Fibroblast of skin of left biceps (primary cell): ENCODE results near the gene HAT1.
A peak's percentile ranks its signal among the peaks of the same experiment; 100 is the strongest.
"Not testable (repeated sequence)": the region's sequence is repeated elsewhere in the genome, so short reads cannot be mapped to it uniquely, and the experiment has no call there.

Experiments used
- DNase-seq, 2 experiments: peaks; one replicate each; pipeline ENCODE4 v3.0.0-alpha.2; 2013; ENCODE audit warnings: low read depth in 2 of 2

Gene HAT1

DNA sequence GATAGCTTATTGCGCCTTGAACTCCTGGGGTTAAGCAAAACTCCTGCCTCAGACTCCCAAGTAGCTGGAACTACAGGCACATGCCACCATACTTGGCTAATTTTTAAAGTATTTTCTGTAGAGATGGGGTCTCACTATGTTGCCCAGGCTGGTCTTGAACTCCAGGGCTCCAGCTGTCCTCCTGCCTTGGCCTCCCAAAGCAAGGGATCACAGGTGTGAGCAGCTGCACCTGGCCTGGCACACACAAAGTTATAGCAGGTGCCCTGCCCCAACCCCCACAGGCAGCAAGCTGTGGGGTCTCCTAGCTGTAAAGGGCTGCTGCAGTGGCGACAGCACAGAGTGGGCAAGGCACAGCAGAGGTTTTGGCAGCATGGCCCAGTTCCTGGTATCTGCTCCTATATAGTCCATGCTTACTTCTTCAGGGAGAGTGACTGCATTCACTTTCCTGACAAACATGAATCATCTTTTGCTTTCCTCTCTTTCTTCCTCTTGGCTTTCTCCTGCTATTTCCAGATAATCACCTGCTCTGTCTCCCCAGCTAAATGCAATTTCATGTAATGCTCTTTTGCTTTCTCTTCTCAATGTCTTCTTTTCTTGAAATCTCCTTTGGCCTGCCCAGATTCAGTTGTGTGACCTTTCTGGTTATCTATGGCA lies 50.2 kb downstream of the HAT1 start:
- no peak for DNase-seq

- no peak for DNase-seq
These were observed 56.8 kb downstream of the HAT1 start for GRCh38 chr2:171979103-171979502.

DNA sequence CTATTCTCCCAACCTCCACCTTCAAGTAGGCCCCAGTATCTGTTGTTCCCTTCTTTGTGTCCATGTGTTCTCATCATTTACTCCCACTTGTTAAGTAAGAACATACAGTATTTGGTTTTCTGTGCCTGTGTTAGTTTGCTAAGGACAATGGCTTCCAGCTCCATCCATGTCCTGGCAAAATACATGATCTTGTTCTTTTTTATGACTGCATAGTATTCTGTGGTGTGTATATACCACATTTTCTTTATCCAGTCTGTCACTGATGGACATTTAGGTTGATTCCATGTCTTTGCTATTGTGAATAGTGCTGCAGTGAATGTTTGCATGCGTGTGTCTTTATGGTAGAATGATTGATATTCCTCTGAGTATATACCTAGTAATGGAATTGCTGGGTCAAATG lies 61.7 kb downstream of the HAT1 start:
- DNase-seq, result not testable (repeated sequence)

GRCh38 chr2:171985076-171985475 lies 62.8 kb downstream of the HAT1 start:
- no peak for DNase-seq

GRCh38 chr2:171986778-171987177 lies 64.5 kb downstream of the HAT1 start:
- DNase-seq, result no peak

- DNase-seq, result no peak
These were observed 68.8 kb downstream of the HAT1 start for GRCh38 chr2:171991027-171991426.

DNA sequence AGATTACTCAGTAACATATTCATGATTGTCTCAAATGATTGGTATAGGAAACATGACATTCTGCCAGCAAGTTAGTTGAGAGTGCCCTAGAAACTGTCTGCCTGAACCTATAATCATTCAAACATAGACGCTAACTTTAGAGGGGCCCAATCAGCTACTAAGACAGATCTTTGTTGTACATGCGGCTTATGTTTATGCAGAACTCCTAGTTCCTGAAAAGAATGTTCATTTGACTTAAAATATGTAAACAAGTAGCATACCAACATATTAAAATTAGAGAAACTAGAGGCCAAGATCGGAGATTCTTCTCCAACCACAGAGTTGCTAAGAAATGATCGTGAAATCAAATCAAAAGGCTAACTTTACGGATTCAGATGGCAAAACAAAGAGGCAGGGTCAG lies 73.3 kb downstream of the HAT1 start:
- DNase-seq, result no peak

- no peak for DNase-seq
These were observed 73.8 kb downstream of the HAT1 start for GRCh38 chr2:171996021-171996420.

GRCh38 chr2:171997031-171997430 lies 74.8 kb downstream of the HAT1 start:
- DNase-seq, result not testable (repeated sequence)

- no peak for DNase-seq
These were observed 76.9 kb downstream of the HAT1 start for GRCh38 chr2:171999161-171999560.

GRCh38 chr2:171999604-172000469 lies 77.6 kb downstream of the HAT1 start, which contains the start of gene METAP1D:
METAP1D (plus strand) TSS chr2:171999953; CDS start chr2:171999970, 17 bp downstream.
- peak; percentile 63 to 71 for DNase-seq

- no peak for DNase-seq
These were observed 78.6 kb downstream of the HAT1 start for GRCh38 chr2:172000696-172001361.

DNA sequence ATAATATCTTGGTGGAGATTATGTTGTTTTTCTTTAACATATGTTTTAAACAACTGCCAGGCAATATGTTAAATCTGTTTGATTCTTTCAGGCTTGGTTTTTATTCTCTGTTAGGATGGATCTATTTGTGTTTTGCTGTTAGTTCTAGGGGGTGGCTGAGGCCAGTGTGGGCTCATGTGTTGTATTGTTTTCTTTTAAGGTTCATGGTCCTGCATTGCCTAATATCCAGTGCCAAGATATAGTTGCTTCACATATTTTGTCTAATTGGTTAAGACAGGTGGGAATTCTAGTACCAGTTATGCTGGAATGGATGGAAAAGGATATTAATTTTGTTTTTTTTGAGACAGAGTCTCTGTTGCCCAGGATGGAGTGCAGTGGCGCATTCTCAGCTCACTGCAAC lies 85.1 kb downstream of the HAT1 start:
- DNase-seq, result no peak

DNA sequence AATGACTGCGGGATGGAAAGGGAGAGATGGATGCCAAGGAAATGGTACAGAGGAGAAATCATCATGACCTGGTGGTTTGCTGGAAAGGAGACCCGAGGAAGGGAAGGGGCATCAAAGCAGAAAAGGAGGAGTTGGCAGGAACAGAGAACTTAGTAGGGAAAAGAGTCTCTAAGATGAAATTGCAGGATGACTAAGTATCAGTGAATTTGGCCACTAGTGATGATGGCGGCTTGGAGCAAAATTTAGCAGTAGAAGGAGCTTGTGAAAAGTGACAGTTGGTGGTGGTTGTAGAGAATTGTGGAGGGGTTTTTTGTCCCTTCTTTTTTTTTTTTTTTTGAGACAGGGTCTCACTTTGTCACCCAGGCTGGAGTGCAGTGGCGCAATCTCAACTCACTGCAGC lies 87.6 kb downstream of the HAT1 start:
- no peak for DNase-seq

DNA sequence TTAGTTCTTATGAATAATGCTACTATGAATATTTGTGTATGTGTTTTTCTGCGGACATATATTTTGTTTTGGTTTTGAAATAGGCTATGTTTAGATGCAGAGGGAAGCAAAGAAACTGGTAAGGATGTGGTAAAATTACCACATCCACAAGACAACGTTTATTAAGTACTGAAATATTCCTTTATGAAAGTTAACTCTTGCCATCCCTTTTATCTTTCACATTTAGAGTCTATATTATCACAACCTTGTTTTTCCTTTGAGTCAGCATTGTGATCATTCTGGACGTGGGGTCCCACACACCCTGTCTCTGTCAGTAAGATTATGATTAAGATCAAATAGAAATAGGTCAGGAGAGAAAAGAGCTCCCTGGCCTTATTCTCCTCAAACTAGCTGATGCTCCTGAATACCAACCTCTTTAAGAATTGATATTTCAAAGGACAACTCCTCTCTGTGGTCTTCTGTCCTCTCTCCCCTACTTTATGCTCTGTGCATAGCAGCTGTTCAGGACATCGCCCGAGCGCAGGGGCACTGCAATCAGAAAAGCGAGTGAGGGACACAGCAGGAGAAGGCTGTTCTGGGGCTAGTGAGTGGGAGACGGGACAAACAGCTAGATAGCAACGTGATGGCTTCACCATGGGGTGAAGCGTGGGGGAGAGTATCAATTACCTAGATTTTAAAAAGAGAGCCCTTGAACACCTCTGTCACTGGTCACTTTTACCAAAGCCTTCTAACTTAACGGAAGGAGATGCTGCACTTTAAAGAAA lies 89.7 kb downstream of the HAT1 start:
- DNase-seq, result no peak

DNA sequence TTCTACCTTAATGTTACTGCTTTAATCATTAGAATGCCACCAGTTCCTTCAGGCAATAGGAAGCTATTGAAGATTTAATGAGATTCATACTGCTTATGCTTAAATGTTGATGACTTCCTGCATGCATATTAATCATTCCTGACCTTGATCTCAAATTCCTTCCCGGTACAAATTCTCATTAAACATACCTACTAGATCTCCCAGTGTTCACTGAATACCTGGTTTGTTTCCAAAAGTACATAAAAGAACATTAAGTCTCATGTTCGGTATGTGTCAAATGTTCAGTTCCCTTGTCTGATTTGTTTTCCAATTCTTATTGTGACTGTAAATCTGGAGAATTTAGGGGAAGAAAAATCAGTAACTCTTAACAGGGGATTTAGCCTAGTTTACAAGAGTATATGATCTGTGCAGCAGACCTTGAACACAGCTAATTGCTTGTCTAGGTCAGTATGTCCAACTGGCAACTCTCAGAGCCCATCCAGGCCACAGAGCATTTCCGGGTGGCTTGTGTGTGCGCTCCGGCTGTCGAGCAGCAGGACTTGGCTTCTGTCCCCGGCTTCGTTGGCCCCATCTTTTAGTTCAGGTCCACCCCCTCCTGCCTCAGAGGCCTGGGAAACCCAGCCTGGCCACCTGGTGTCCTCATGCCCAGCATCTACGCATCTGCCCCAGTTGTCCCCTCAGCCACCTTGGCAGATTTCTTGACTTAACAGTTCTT lies 90.6 kb downstream of the HAT1 start:
- DNase-seq, result no peak

GRCh38 chr2:172013396-172013795 lies 91.1 kb downstream of the HAT1 start:
- no peak for DNase-seq

DNA sequence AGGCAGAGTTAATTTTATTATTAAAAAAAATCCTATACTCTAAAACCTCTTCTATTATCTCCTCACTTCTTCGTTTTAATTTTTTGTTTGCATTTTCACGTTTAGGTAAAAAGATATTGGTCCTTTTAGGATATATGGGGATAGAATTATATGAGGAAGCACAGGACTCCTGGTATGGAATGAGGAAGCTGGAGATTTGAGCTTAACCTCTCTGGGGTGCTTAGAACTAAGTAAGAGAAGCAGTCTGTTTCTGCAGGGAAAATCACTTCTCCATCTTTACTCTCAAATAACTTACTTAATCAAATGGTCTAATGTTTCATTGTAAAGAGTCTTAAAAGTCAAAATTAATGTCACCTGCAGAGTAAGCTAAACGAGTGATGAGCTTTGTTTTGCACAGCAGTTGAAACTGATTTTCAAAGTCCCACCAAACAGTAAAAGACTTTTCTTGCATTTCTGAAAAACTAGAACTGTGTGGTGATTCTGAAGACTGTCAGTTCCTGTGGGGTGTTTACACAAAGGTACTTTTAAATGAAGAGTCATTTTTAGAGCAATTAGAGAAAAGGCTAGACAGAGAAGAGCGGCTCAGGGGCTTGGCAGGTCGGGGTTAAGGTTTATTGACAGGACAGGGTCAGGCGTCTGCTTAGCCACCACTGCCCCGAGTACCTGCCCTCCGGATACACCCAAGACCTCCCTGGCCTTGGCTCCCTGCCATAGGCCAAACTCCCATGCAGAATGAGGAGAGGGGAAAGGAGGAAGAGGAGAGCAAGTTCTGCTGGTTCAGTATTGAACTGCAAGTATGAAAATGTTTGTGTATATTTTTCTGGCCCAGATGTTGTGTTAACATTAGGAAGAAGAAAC lies 99.0 kb downstream of the HAT1 start:
- DNase-seq, result no peak

- DNase-seq, result peak; percentile 56 to 59
These were observed 99.7 kb downstream of the HAT1 start for GRCh38 chr2:172021955-172022354.

GRCh38 chr2:172031536-172031935 lies 109.3 kb downstream of the HAT1 start:
- DNase-seq, result no peak
